NCI-H345 (cell line): Measurements from ENCODE around the gene NALCN.
A peak's percentile ranks its signal among the peaks of the same experiment; 100 is the strongest.

Experiments
- DNase-seq: peaks from one replicate; lab custom pipeline; 2025; lab: John Stamatoyannopoulos, UW

The NALCN gene

DNA sequence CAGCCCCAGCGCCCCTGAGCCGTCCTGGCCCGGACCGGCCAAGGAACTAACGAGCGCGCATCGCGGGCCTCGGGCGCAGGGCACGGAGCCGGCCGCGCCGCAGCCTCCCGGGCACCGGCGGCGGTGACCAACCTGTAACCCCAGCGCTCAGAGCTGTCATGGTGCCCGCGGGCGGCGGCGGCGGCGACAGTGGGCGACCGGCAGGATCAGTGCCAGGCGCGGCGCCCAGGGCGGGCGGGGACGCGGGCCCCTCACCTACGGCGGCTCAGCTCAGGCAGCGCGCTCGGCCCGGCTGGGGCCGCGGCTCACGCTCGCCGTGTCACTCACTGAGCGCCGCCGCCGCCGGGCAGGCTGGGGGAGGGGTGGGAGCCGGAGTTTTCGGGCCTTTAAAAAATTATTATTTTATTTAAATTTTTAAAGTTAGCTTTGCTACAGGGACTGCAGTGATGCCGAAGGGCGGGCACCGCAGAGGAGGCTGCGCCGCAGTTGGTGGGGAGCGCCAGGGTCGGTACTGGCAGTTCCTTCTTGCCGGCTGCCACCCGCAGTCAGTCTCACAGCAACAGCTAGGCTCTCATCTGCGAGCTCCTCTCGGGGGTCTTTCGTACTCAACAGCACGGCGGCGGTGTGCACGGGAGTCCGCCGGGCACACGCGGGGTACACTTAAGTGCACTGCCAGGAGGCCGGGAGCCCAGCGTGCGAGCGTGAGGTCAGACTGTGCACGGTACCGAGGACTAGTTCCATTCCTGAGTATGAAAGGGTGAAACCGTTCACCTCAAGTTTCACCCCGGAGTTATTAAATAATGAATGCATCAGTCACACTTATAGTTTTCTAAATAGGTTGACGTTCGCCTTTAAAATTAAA is at the start of gene NALCN:
NALCN (minus strand) TSS at position 328 of the 862 bp plus-strand sequence. CDS start 17,382 bp downstream, outside the sequence.
- peak; percentile 56 for DNase-seq

DNA sequence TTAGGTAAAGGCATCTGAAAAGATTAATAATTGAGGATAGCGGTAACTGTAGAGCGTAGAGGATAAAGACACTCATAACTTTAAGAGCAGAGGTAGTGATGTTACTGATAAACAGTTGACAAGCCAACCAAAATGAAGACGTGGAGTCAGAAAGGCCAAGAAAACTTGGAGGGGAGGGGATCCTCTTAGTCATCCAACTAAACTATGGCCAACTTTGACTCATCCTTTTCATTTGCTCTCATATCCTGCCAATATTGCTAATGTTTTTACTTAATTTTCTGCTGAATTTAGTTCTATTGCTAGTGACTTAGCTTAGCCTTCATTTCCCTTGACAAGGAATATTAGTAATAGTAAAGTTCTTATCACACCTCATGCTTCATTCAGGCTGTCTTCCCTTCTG is 49.6 kb upstream of the NALCN start:
- no peak for DNase-seq

DNA sequence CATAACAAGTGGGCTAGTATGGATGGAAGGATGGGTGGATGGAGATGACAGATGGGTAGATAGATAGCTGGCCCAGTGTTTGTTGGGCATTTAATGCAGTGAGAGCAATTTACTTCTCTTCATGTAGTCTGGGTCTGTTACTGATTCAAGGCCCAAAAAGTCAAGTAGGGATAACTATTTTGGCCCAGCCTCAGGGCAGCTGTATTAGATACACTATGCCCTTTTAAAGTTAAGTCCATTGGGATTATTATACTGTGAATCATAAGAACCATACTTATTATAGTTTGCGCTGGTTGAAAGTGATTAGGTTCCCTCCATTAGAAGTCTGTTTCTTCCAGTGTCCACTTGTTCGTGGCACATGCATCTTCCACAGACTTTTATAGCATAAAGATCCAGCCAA is 40.9 kb upstream of the NALCN start:
- no peak for DNase-seq

DNA sequence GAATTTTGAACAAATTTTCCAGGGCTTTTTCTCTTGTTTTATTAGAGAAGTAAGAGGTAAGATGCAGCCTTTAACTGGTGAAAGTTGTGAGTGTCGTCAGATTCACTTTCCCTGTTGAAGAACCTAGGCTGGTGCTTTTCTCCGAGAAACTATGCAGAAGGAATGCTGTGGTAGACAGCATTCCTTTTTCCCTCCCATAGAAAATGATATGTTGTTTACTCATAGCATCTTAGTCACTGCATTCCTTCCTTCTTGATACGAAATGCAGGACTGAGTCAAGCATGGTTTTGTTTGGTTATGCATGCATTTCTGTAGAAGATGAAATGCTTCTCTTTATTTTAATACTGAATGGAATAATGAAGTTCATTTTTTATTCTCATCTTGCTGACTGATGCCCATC is 39.6 kb upstream of the NALCN start:
- no peak for DNase-seq

DNA sequence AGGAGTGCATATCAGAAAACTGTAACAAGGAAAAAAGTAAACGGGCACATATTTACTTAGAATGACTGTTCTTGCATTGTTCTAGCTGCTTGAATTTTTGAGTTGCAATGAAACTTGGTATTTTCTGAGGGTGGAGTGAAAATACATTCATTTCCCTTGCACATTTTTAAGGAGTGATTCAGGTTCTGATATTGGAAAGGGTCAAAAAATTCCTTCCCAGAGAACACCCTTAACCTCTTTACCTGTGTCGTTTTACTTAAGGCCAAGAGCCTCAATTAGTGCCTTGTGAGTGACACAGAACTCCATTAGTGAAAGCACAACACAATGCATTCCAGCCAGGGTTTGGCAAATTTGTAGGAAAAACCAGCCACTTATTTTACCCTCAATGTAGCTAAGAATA is 38.5 kb upstream of the NALCN start:
- no peak for DNase-seq

DNA sequence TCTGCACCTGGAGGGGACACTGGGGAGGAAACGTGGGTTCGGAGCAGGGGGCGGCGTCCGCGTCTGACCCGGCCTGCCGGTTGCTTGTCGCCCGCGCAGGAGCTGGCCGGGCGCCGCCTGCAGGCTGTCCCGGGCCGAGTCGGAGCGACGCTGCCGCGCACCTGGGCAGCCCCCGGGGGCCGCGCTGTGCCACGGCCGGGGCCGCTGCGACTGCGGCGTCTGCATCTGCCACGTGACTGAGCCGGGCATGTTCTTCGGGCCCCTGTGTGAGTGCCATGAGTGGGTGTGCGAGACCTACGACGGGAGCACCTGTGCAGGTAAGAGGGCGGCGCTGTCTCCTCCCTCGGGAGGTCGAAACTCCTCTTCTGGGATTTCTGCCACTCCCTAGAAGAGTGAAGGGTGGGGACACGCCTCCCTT is 37.5 kb upstream of the NALCN start:
- peak; percentile 19 for DNase-seq

DNA sequence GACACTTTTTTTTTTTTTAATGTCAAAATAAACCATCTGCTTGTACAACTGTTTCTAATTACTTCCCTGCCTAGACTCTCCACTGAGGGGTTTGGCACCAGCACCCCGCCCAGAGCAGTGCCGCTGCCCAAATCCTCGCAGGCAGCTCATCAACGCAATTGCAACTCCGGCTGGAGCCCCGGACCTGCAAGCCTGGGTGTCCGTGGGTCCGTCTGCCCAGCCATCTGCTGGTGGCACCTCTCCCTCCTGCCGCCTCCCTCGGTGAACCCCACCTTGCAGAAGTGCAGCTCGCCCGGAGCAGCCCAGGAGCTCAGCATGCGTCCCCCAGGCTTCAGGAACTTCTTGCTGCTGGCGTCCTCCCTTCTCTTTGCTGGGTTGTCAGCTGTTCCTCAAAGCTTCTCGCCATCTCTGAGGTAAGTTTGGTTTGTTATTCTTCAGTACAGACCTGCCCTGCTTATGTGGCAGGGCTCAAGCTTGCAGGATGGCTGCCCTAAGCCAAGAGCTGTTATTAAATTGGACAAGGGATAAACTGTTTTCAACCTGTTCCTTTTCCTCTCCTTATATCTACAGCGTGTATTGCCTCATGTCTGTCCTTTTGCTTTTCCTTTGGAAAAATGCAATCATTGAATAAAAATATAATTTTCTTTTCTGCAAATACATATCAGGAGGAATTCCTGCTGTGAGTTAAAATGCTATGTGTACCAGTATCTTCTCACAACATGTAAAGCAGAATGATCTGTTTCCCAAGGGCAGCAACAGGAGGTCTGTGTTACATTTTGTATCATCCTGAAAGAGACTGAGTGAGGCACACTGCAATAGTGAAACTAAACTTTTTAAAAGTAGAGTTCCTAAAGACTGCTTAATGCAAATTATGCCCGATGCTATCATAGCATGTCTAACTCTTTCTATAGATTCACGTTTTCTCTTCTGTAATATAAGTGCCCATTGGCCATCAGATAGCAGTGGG is 36.5 kb upstream of the NALCN start, which contains the start of gene ITGBL1:
ITGBL1 (plus strand) TSS at position 157 of the 967 bp plus-strand sequence; CDS start at position 316, 159 bp downstream.
- no peak for DNase-seq

DNA sequence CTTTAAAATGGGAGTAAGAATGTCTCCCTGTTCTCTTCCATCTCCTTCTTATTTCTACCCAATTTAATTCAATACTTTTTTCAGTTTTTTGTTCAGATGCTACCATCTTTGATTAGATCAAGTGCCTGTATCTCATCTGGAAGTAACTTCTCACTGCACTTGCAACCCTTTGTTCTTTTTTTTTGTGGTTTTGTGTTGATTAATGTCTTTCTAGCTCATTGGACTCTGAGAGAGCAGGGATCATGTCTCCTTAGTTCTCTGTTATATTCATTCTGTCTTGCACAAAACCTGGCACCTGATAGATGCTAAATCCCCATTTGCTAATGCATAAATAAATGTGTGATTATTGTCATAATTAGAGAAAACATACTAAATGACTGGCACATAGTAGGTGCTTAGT is 35.3 kb upstream of the NALCN start:
- no peak for DNase-seq

DNA sequence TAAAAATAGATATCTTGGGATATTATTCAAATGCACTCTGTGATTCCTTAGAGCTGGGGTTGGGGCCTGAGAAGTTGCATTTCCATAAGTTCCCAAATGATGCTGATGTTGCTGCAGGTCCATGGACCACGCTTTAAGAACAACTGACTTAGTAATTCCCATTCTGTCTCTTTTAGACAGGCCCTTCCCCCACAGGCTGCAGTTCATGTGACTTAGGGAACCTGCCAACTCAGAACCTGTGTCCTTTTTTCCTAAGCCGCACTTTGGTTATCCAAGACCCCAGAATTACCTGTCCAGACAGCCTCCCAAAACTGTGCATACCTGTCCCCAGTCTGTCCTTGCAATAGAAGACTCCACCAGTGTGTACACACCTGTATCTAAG is 34.4 kb upstream of the NALCN start:
- DNase-seq: no peak

DNA sequence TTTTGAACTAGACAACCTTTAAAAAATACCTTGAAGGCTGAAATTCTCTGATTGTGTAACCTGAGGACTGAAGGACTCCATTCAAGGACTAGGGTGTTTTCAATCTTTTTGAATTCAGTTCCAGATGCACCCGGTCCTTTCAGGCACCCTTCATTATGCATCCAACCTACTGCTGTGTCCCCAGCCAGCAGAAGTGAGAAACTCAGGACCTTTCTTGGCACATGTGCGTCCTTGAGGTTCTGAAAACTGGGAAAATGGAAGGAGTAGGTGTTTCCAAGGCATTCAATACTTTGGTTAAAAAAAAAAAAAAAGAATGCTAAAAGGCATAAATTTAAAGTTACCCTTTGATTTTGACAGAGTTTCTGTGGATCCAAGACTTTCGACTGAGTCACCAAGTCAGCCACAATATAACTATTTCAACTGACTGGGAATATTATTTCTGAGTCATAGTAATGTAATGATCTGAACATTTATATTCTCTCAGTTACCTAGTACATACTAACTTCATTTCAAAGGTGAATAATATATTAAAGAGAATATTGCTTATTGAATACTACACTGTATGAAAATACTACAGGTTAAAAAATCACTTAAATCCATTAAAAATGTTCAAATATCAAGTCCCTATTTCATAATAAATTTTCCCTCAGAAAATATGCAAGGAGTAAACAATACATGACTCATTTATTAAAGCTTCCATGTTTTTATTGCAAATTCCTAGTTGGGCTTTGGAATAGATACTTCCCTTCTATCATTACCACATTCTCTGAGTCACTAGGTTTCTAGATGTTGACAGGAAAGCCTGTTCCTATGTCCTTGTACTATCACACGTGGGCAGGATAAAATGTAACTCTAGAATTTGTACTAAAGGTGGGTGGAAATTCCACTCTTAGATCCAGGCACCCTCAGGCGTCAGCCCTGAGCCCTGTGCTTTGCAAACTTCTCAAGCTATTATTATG is 33.8 kb upstream of the NALCN start:
- no peak for DNase-seq

DNA sequence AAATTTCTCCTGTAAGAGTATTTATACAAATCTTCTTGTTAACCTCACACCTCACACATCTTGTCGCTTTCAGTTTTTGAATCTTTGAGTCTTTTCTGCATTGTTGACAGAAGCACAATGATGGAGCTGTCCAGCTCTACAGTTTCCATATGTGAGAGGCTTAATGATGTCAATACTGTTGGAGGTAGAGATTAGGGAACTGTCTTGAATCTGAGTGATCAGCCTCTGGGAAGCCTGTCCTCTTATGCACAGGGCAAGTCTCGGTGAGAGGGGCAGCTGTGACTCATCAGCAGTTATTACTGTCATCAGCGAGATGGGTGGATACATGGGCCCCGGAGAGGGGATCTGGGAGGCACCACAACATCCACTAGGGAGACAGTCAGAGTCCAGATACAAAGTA is 31.5 kb upstream of the NALCN start:
- no peak for DNase-seq

DNA sequence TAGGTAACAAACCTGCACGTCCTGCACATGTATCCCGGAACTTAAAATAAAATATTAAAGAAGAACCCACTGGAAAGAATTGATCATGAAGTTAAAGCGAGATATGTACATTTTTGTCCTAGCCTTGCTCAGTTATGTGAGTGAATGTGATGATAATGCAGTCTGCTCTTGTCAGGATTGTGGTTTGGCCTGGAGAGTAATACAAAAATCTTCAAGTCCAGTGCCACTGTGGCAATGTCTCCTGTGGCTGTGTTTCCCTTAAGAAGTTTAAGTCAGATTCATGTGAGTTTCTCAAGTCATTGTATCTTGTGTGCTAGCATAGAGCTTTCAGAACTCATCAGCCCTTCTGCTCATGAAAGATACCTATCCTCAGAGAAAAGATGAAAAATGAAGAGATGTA is 18.2 kb upstream of the NALCN start:
- DNase-seq: no peak

DNA sequence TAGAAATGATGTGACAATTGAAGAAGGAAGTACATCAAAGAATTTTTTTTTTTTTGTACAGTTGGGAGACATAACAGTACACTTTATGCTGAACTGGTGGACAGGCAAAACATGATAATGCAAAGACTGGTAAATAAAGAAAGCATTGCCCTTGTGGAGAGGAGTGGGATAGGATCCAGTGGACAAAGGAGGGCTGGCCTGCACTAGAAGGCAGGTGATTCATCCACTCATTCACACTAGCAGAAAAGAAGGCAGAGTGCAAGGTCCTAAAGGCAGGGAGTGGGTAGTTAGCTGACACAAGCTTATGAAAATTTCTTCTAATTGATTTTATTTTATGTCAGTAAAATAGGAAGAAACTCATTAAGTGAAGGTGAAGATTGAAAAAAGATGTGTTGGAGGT is 17.6 kb upstream of the NALCN start:
- no peak for DNase-seq

DNA sequence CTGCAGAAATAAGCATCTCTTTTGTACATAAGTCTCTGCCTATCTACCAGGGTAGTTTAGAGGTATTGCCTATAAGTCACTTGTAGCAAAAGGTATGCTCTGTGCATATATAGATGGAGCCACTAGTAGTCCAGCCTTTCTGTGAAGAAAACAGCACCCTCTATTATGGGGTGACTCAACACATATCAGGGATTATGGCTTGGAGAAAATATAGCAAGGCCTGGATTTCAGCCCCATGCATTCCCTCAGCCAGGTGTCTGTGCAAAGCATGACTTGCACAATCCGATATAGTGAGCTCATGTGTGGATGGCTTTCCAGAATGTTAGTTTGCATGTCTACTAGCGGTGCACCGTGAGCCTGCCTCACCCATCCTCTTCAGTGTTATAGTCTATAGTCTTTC is 13.4 kb upstream of the NALCN start:
- no peak for DNase-seq

DNA sequence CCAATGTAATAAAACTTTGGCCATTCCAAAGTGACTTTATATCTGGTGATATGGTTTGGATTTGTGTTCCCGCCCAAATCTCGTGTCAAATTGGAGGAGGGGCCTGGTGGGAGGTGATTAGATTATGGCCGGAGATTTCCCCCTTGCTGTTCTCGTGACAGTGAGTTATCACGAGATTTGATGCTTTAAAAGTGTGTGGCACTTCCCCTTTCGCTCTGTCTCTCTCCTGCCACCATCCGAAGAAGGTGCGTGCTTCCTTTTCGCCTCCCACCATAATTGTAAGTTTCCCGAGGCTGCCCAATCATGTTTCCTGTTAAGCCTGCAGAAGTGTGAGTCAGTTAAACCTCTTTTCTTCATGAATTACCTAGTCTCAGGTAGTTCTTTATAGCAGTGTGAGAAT is 9.3 kb upstream of the NALCN start:
- DNase-seq: no peak

DNA sequence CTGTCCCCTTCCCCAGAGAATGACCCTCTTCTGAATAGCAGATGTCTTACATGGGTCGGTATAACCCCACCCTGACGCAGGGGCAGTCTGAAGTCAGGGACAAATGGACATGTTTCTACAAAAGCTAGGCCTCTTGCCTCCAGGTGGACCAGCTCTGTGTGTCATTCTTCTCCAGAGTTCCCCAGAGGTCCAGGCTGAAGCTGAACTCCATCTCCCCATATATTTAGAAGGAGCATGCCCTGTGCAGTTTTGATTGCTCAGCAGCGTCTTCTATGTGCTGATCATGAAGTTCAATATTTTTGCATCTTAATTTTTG is 8.8 kb upstream of the NALCN start:
- no peak for DNase-seq

DNA sequence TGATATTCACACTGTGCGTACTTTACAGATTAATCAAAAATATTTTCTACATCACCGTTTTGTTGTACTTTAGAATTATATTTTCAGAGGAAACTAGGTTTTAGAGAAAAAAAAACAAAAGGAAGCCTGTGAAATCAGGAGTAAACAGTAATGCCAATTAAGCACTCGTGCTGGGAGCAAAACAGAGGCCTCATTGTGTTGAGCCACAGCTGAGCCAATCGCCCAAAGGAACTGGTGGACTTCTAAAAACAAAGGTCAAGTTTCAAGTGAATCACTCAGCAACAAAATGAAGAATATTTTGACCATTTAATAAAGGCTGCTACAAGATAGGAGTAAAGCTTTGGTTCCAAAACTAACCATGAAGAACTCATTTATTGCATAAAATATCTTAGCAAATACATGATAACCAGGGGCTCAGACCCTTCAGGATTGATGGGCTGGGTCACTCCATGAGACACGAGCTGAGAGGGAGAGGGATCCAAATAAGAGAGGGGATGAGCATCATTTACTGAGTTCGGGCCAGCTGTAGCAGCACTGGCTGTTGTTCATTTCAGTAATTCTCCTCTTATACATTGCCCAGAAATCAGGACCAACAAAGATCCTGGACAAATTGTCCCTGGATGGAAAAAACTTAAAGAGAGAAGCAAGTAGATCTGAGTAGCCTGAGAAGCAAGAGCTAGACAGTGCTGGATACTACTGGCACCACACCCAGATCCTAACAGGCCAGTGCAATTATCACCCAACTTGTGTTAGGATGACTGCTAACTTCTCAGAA is 8.3 kb upstream of the NALCN start:
- DNase-seq: no peak

DNA sequence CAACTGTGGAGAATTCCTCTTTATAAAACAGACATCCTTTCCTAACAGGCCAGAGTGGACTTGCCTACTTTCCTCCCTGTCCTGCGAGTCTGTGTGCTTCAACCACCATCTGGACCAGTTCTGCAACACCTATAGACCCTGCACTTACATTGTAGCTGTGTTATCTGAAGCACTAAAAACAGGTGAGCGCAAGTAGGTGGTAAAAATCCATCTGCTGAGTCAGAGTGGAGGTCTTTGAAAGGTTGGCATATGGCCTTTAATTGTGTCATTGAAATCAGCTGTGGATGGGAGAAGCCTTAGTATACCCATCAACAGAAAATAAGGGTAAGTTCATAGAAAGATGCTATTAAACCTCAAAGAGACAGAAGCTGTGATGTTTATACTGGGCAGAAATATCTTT is 7.6 kb upstream of the NALCN start:
- no peak for DNase-seq

DNA sequence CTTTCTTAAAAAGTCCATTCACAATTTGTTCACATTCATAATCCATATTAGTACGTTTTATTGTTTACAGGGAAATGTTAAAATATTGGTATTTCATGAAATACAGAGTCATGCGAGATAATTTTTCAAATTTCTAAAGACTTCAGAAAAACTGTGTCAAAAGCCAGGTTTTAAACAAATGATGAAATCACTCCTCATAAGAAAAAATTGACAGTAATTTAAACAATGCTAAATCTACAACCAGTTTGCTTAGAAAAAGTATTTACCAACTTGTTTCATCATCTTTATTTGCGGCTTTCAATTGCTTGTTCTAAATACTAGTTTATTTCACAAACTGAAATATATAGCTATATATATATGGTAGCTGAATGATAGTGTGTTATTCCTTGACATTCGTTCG is 1.2 kb upstream of the NALCN start:
- DNase-seq: no peak

DNA sequence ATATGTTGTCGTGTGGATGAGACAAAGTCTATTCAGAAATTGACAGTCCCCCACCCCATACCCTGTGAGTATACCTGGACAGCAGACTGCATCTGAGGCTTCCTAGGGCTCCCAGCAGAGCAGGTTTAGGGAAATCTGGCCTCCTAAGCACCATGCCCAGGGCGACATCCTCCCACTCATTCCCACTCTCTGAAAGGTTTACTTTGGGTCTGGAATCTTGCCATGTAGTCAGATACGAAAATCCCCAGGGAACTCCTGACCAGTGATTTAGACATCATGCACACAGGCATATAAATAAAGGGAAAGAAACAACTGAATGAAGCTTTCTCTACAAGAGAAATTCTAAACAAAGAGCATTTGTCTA is 717 bp upstream of the NALCN start:
- DNase-seq: peak; percentile 88
